OCI-LY1 (cell line): ENCODE results near the gene JPH3.

ENCODE experiments used
- EZH2 ChIP-seq: fragments of 200-600 bp; sonication (generic), shearing (Covaris generic); IDR thresholded peaks from 2 replicates; pipeline ENCODE4 v1.8.0; 2017; ENCODE audit warnings: borderline replicate concordance, mixed run types, mild to moderate bottlenecking, antibody characterized with exemption, low read length, moderate library complexity, mixed read lengths
- TF ChIP-seq, protein P1 (sequence below): fragments of 200-600 bp; sonication (generic), shearing (Covaris generic); IDR thresholded peaks from 2 replicates; pipeline ENCODE4 v1.5.1; 2017; ENCODE audit warnings: mild to moderate bottlenecking, antibody characterized with exemption, low read length, moderate library complexity, mixed read lengths

DNA sequence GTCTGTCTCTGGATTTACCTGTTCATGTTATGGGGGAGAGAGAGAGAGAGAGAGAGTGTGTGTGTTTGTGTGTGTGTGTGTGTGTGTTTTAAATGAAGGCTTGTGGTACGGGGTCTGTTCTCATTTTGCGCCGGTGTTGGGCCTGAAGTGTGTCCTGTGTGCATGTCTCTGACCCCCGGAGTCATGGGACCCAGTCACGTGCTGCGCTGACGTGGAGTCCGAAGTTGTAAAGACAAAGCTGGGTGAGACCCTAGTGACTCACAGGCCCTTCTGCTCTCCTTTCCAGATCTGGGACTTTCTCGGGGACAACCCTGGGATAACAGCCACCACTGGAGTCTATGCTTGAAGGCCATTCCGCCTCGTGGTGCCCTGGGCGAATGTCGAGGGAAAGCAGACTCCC is 35.0 kb downstream of the JPH3 start:
- TF ChIP-seq, protein P1, sequence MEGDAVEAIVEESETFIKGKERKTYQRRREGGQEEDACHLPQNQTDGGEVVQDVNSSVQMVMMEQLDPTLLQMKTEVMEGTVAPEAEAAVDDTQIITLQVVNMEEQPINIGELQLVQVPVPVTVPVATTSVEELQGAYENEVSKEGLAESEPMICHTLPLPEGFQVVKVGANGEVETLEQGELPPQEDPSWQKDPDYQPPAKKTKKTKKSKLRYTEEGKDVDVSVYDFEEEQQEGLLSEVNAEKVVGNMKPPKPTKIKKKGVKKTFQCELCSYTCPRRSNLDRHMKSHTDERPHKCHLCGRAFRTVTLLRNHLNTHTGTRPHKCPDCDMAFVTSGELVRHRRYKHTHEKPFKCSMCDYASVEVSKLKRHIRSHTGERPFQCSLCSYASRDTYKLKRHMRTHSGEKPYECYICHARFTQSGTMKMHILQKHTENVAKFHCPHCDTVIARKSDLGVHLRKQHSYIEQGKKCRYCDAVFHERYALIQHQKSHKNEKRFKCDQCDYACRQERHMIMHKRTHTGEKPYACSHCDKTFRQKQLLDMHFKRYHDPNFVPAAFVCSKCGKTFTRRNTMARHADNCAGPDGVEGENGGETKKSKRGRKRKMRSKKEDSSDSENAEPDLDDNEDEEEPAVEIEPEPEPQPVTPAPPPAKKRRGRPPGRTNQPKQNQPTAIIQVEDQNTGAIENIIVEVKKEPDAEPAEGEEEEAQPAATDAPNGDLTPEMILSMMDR, result no peak
- no peak for TF ChIP-seq EZH2
